ENCODE results near the gene ADARB1.
A peak's percentile ranks its signal among the peaks of the same experiment; 100 is the strongest.
"Not testable (repeated sequence)": the region's sequence is repeated elsewhere in the genome, so short reads cannot be mapped to it uniquely, and the experiment has no call there.

ADARB1 gene

DNA sequence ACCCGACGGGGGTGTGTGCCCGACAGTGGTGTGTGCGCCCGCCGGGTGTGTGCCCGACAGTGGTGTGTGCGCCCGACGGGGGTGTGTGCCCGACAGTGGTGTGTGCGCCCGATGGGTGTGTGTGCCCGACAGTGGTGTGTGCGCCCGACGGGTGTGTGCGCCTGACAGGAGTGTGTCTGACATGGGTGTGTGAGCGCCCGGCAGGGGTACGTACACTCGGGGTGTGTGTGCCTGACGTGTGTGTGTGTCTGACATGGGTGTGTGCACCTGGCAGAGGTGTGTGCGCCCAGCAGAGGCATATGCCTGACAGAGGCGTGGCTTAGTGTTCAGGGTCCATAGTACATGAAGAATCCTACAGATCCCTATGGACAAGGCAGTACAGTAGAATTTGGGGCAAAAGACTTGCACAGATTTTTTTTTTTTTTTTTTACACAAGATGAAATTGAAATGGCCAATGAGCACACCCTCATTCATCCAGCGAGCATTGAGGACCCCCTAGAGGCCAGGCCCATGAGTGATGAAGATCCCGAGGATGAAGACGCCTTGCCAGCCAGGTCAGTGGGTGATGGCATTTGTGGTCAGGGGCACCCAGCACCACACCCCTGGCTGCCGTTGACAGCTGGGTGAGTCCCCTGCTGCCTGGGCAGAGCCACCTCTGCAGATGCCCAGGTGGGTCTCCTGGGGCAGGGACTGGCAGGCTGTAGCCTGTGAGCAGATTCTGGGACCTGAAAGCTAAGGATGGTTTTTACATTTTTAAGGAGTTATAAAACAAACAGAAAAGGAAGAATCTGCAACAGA lies 60.1 kb downstream of the ADARB1 start:
- no peak for DNase-seq (ENCODE audit: low spot score)

DNA sequence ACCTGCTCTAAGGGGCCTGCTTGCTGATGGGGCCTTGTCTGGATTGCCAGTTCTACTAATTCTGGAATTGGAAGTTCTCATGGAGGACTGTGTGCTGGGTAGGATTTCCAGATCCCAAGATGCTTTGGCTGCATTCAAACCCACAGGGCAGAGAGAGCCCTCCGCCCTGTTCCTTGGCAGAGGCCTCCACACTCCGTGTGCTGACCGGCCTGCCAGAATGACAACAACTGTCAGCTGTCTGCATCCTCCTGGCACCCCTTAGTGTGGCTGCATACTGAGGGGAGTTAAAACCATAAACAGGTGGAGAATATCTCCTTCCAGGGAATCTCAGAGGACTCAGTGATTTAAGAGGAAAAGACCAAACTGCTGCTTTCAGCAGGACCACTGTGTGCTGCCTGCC lies 60.7 kb downstream of the ADARB1 start:
- no peak for DNase-seq (ENCODE audit: low spot score)

DNA sequence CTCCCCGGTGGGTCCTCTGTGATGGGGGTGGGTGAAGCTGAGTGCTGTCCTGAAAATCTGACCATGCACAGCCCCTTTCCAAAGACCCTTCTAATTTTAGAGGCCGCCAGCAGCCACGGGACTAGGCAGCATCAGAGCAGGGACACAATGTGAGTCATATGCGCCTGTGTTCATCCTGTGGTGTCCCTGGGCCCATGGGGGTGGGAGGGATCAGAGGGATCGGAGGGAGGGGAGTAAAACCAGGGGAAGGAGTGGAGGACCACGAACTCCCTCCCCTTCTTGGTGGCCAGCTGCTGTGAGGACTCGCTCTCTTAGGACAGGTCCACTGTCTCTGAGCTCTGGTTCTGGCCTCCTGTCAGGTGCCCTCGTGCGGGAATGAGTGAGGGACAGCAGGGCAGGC lies 61.5 kb downstream of the ADARB1 start:
- DNase-seq (ENCODE audit: low spot score): no peak

DNA sequence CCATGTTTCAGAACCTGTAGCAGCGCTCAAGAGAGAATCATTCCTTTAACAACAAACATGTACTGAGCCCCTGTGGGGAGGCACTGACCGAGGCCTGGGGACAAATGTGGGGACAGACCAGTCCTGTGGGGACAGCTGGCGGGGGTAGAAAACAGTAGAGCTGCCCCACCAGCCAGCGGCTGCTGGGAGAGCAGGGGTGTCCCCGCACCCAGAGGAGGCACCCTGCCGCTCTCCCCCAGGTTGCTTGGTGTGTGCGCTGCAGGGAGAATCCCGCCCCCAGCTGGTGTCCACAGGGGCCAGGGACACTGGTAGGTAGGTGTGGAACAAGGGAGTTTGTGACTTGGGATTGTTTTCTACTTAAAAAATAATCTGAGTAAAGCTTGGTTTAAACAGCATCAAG lies 62.1 kb downstream of the ADARB1 start:
- DNase-seq (ENCODE audit: low spot score): no peak

DNA sequence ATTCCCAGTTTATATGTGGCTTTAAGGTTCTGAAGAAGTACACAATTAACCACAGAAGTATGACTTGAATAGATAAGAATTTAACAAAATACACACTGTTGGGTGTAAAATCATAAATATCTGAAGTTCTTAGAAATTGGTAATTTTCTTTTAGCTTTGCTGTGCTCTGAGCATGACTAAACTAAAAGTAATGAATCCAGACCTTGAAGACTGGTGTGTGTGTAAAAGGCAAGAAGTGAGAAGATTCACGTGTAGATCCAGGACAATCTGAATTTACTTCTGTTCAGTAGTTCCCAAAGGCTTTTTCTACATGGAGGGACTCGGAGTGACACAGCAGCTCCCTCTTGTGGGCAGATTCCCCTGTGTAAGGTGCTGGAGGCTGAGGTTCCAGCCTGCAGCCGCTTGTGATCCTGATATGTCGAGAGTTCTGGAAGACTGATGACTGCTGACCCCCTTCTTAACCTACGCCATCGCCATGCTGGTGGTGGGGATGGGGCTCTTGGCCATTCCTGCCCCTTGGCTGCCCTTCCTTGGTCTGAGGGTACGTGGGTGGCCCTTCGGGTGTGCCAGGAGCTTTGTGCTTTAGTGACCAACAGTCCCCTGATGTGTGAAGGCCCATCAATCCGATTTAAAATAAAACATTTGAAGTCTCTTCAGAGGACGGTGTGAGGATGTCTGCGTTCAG lies 62.7 kb downstream of the ADARB1 start:
- DNase-seq (ENCODE audit: low spot score): peak; percentile 85

DNA sequence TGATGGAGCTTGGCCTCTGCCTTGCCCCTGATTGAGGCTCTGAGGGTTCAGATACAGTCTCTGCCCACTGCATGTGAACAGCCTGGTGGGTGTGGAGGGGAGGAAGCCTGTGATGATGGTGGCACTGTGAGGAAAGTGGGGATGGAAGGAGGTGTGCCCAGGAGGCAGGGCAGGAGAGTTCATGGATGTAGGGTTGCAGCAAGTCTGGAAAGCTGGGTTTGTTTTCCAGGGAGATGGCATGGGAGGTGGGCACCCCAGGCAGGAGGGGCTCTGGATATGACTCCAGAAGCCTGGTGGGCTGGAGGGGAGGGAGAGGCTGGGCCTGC lies 63.2 kb downstream of the ADARB1 start:
- no peak for DNase-seq (ENCODE audit: low spot score)

DNA sequence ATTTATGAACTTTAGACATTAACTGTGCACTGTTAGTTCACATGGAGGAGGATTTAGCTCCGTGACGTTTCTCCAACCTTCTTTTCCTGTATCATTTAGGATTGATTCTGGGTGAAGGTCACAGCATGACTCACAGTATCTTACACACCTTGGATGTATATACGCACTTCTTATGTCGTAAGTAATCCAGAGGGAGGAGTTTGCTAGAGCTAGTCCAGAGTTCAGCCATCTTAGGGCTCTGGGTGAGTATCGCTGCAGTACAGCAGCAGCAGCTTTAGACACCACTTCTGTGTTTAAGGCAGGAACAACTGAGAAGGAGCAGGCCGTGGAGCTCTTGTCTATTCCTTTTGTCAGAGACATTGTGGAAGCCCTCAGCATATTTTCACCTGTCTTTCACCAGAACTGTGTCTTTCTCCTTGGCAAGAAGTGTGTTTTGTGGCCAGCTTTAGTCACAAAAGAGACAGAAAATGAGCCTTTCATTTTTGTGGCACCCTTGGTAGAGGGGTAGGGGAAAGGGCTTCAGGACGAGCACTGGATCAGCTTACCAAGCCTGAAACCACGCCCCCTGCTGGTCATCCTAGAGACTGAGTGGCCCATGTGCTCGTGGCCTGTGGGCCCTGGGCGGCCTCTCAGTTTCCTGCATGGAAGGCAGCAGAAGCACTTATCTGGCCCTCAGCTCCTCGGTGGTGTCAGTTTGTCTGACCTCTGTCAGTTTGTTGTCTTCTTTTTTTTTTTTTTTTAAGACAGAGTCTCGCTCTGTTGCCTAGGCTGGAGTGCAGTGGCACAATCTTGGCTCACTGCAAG lies 64.0 kb downstream of the ADARB1 start:
- DNase-seq (ENCODE audit: low spot score): peak; percentile 67

DNA sequence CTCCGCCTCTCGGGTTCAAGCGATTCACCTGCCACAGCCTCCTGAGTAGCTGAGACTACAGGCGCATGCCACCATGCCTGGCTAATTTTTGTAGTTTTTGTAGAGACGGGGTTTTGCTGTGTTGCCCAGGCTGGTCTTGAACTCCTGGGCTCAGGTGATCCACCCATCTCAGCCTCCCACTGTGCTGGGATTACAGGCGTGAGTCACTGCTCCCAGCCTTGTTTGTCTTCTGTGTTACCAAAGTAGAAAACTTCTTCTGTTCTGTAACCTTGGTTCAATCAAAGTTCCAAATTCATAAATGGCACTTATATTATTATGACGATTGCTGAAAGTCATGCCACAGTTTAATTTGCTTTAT lies 64.6 kb downstream of the ADARB1 start:
- not testable (repeated sequence) for DNase-seq (ENCODE audit: low spot score)

DNA sequence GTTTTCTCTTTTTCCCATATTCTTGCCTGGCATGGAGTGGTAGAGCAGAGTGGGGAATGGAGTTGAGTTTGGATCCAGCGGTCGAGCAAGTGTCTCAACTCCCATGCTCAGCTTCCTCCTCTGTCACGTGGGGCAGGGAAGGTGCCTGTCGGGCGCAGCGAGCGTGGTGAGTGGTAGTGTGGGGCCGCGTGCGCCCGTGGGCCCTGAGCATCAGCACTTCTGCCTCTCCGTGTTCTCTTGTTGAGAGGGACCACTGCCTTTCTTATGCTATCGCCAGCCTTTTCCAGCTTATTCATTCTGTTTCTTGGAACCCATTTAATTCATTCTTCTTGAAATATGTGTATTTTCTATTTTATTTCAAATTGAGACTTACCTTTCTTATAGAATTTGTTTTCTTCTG lies 65.1 kb downstream of the ADARB1 start:
- DNase-seq (ENCODE audit: low spot score): no peak

DNA sequence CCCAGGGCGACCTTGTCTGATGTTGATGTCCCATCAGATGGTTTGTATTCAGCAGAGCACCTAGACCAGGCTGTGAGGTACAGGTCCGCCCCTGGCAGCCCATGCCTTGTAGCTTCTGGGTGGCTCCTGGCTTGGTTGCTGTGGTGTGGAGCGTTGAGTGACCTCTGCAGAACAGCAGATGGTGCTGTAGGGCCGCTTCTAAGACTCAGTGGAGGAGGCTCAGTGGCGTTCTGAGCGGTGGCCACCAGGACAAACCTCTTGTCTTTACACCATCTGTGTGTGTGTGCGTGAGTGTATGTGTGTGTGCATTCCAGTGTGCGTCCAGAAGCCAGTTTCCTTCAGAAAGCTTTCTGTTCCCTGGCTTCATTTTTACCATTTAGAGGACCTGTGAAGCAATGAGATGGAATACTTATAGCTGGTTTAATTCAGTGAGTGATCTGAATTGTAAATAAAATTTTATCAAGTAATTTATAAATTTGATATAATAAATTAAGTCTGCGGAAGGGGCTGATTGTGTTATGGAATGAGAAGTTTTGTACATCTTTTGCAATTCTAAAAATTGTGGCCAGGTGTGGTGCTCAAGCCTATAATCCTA lies 66.1 kb downstream of the ADARB1 start:
- peak; percentile 87 for DNase-seq (ENCODE audit: low spot score)

DNA sequence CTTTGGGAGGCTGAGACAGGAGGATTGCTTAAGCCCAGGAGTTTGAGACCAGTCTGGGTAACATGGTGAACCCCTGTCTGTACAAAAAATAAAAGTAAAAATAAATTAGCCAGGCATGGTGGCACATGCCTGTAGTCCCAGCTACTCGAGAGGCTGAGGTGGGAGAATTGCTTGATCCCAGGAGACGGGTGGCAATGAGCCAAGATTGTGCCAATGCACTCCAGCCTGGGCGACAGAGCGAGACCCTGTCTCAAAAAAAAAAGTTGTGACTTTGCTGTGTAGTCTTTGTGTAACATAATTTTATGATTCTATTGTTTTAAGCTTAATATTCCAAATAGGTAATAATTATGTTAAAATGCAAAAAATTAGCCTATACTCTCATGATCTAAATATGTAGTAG lies 66.6 kb downstream of the ADARB1 start:
- not testable (repeated sequence) for DNase-seq (ENCODE audit: low spot score)

DNA sequence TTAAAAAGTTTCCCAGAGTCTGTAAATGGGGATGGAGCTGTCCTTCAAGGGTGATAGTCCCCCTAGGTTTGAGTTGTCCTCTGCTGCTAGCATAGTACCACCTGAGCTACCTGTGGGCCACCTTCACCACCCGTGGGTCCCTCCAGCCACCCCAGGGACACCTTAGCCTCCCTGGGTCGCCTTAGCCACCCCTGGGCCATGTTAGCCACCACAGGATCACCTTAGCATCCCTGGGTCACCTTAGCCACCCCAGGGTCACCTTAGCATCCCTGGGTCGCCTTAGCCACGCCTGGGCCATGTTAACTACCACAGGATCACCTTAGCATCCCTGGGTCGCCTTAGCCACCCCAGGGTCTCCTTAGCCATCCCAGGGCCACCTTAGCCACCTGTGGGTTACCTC lies 67.1 kb downstream of the ADARB1 start:
- no peak for DNase-seq (ENCODE audit: low spot score)

DNA sequence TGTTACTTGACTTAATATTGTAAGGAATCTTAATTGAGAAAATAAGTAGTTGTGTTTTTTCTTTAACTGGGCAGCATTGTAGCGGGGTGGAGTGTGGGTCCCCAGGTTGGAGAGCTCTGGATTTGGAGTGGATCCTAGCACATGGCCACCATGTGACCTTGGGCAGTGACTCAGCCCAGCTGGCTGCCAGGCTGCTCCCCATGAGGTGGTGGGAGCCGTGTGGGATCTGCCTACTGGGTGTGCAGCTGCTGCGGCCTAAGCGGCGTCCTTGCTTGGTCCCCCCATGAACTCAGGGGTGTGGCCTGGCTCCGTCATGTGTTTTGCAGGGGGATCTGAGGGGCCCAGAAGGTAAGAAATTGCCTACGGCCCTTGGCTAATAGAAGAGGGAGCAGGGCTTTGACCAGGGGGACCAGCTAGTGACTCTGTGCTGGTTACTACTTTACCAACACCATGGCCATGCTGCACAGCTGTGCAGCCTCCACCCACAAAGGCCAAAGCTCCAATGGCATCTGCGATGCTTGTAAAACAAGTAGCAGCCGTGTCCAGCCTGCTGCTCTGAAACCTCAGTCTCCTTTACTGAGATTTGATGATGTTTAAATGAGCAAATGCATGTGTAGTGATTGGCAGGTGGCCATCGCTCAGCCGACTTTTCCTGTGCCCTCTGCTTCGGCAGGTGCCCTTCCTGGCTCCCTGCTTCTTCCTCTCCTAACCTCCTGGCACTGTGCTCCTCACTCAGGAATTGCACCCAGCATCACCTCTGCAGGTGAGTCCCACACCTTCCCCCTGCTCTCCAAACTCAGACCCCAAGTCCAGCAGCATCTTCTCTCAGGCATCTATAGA lies 68.3 kb downstream of the ADARB1 start:
- DNase-seq (ENCODE audit: low spot score): peak; percentile 86

DNA sequence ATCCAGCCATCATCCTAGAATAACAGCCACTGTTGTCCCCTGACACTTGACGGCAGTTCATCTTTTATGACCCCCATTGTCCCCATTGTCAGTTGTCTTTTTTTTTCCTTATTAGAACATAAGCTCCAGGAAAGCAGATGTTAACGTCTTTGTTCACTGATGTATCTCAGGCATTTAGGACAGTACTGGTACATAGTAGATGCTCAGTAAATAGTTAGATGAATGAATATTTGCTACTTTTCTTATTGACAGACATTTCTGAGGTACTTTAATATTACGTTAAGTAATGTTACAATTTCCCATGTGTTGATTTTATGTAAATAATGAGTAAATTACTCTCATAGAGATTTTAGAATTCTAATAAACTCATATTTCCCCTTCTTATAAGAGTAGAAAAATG lies 69.5 kb downstream of the ADARB1 start:
- DNase-seq (ENCODE audit: low spot score): no peak

DNA sequence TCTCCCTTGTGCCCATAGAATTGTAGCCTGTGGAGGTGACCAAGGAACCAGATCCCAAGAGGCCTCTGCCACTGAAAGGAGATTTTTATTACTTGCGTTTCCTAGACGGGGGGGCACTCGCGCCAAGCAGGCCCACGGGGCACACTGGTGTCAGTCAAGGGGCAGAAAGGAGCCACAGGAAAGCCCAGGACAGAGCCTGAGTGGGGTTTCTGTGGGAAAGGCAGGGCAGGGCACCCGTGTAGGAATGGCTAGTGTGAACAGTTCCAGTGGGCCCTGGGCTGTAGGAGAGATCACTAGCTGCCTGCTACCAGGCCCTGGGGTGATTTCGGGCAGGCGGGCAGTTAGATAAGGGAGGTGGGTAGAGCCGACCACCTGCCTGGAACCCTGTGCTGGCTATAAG lies 70.8 kb downstream of the ADARB1 start:
- no peak for DNase-seq (ENCODE audit: low spot score)

DNA sequence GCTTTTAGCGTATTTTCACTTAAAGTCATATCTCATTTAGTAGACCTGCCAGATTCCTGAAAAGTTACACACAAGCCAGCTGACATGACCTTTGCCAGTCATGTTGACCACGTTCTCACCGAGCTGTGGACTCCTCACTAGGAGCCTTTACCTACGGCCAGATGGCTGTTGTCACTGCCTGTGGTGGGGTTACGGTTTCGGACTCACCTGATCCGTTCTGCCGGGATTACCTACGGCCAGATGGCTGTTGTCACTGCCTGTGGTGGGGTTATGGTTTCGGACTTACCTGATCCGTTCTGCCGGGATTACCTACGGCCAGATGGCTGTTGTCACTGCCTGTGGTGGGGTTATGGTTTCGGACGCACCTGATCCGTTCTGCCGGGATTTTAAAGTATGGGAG lies 71.5 kb downstream of the ADARB1 start:
- DNase-seq (ENCODE audit: low spot score): not testable (repeated sequence)

DNA sequence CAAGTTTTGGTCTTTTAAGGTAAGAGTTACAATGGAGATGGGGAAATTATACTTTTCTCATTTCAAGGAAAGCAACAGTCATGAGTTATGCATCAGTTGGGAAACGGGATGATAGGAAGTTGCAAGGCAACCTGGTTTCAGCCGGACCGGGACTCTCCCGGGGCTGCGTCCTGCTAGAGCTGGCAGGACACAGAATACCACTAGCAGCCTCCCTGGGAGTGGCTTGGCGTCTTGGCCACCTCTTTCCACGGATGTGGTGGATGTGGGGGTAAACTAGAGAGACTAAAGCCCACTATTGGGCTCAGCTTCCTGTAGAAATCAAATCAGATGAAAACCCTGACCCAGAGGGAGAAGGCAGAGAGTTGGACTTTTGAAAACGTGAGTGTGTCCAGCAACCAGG lies 71.9 kb downstream of the ADARB1 start:
- DNase-seq (ENCODE audit: low spot score): no peak

DNA sequence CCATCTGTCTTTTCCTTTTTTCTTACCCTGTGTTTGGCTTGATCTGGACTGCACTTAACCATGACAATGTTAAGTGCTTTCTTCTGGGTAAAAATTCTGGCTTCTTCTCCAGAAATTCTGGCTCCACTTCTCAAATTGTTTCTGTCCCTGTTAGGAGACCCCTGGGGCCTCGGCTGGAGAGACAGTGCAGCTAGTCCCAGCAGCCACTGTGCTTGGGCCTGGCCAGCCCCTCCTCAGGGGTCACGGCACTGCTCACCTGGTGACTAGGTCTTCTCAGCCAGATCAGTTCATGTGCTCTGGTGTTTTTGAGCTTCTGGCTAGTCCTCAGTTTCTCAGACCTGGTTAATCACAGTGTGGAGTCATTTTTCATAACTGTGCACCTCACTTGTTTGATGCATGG lies 72.4 kb downstream of the ADARB1 start:
- DNase-seq (ENCODE audit: low spot score): no peak

DNA sequence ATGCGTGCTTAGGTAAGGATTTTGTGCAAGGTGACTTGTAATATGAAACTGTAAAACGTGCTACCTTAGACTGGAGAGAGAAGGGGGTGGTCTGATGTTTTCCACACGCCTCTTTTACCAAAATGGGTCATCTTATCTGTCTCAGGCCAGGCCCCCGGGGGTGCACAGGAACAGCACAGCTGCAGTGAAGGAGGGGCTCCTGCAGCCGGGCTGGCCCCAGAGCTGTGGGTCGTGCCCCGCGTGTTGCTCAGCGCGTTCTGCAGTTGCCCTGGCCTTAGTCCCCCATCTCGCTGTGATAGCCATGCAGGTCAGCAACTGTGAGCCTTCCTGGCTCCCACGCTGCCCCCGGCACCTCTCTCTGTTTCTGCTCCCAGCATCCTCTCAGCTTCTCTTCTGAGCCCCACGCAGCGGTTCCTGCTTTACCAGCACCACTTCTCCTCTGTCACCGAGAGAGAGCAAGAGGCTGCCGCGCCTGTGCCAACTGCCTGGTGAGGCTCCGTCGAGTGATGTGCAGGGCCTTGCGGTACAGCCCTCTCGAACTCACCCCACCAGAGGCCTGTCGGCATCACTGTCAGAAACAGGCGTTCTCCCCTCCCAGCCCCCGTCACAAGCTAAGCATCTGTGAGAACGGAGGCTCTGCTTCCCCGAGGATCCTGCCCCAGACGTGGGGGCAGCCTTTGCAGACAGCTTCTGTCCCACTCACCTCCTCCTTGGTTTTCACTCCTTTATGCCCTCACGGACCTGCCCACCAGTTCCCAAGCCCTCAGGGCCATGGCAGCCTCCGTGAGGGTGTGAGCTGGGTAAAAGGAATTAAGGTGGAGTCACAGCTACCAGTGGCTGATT lies 73.3 kb downstream of the ADARB1 start:
- DNase-seq (ENCODE audit: low spot score): no peak

DNA sequence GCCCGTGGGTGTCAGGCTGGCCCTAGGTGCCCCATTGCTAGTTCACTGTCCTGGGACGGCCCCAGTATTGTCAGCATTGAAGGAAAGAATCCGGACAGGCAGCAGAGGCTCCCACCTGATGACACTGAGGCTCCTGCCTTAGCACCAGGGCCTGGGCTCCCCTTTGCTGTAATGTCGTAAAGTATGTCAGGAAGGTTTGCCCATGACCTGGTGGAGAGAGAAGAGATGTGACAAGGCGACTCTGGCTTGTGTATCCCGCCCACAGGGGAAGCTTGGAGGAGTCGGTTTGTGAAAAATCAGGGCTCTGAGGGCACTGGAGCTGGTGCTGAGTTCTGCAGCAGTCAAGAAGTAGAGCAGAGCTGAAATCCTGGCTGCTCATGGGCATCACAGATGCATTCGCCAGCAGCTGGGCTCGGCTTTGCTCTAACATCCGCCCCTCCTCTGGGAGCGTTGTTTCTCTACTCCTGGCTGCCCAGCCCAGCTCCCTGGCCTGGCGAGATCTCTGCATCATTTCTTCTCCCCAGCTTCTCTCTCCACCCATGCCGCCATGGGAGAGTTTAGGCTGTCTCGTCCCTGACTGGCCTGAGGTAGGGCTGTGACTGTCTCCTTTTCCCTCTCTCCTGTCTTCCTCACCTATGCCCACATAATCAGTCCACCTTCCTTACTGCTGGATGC lies 74.1 kb downstream of the ADARB1 start:
- no peak for DNase-seq (ENCODE audit: low spot score)
